ENCODE results near the gene TECTB. TPM values are rescaled to one million over a fixed set of nuclear protein-coding genes. Genes with fewer than 3 reads are reported as not detected.

TECTB gene
- not detected in 2 replicates for total RNA-seq (ENCODE audit: low replicate concordance)

GRCh38 chr10:112283100-112283499 is at the start of gene TECTB:
TSS of gene TECTB (plus strand) at chr10:112283400. CDS start at chr10:112283735, 335 bp downstream.
- no peak within 1 kb of the TSS for H3K4me3 ChIP-seq (ENCODE audit: low read depth, low read length)
- TF ChIP-seq CTCF (IDR thresholded peaks at IDR 0.05; ENCODE audit: insufficient read depth, low read length), result no peak
- no peak for DNase-seq (ENCODE audit: low read depth)

GRCh38 chr10:112235141-112235540 is 48.1 kb upstream of the TECTB start:
- H3K4me3 ChIP-seq (ENCODE audit: low read depth, low read length), result no peak overlapping the region
- no peak for DNase-seq (ENCODE audit: low read depth)
- no peak for TF ChIP-seq CTCF (IDR thresholded peaks at IDR 0.05; ENCODE audit: insufficient read depth, low read length)

GRCh38 chr10:112235920-112236319 is 47.3 kb upstream of the TECTB start:
- no peak for DNase-seq (ENCODE audit: low read depth)
- no peak overlapping the region for H3K4me3 ChIP-seq (ENCODE audit: low read depth, low read length)
- TF ChIP-seq CTCF (IDR thresholded peaks at IDR 0.05; ENCODE audit: insufficient read depth, low read length), result no peak

- H3K4me3 ChIP-seq (ENCODE audit: low read depth, low read length), result no peak overlapping the region
- no peak for TF ChIP-seq CTCF (IDR thresholded peaks at IDR 0.05; ENCODE audit: insufficient read depth, low read length)
- DNase-seq (ENCODE audit: low read depth), result no peak
Measured at GRCh38 chr10:112236486-112236885, 46.7 kb upstream of the TECTB start.

- TF ChIP-seq CTCF (IDR thresholded peaks at IDR 0.05; ENCODE audit: insufficient read depth, low read length), result no peak
- no peak for DNase-seq (ENCODE audit: low read depth)
- H3K4me3 ChIP-seq (ENCODE audit: low read depth, low read length), result no peak overlapping the region
Measured at GRCh38 chr10:112239347-112239746, 43.9 kb upstream of the TECTB start.

- no peak overlapping the region for H3K4me3 ChIP-seq (ENCODE audit: low read depth, low read length)
- TF ChIP-seq CTCF (IDR thresholded peaks at IDR 0.05; ENCODE audit: insufficient read depth, low read length), result no peak
- no peak for DNase-seq (ENCODE audit: low read depth)
Measured at GRCh38 chr10:112240441-112240840, 42.8 kb upstream of the TECTB start.

GRCh38 chr10:112241651-112242341 is 41.4 kb upstream of the TECTB start:
- no peak overlapping the region for H3K4me3 ChIP-seq (ENCODE audit: low read depth, low read length)
- no peak for TF ChIP-seq CTCF (IDR thresholded peaks at IDR 0.05; ENCODE audit: insufficient read depth, low read length)

More at GRCh38 chr10:112241651-112242341, 41.4 kb upstream of the TECTB start:
- no peak for DNase-seq (ENCODE audit: low read depth)

All from fibroblast of the aortic adventitia (primary cell).